A172 (cell line): ENCODE results near the gene CWC22. TPM values are rescaled to one million over a fixed set of nuclear protein-coding genes. Genes with fewer than 3 reads are reported as not detected.
A peak's percentile ranks its signal among the peaks of the same experiment; 100 is the strongest.
"Not testable (repeated sequence)": the region's sequence is repeated elsewhere in the genome, so short reads cannot be mapped to it uniquely, and the experiment has no call there.

Source experiments
- DNase-seq: peaks from one replicate; pipeline ENCODE4 v3.0.0-alpha.2; 2015; ENCODE audit warnings: low spot score
- total RNA-seq: library from RNA; depleted of rRNA; stranded (reverse); fragments of >200 nt; shearing (Covaris generic); gene quantifications from 2 replicates; pipeline ENCODE4 v1.2.3, GENCODE V29; 2014

The CWC22 gene
- total RNA-seq, 1 experiment from 2014 or later, result 28.0 TPM

DNA sequence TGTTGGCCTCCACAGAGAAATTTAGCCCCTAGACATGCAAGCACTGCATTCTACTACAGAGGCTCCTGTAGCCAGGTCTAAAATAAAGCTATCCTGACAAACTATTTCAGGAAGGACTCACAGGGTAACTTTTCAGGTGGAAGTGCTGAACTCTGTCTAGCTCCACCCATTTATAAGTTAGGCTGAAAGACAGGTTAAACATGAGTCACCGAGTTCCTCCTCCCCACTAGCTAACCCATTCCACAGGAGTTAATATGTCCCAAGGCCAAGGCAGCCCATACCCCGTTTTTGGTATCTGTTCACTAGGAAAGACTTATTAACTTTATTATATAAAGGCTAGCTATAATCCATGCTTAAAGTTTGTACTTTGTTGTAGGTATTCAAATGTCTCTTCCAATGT is 3.5 kb downstream of the CWC22 start:
- DNase-seq, result no peak

- no peak for DNase-seq
Observed at GRCh38 chr2:180003073-180003472, 4.0 kb downstream of the CWC22 start.

GRCh38 chr2:180002198-180002770 is 4.8 kb downstream of the CWC22 start:
- no peak for DNase-seq

DNA sequence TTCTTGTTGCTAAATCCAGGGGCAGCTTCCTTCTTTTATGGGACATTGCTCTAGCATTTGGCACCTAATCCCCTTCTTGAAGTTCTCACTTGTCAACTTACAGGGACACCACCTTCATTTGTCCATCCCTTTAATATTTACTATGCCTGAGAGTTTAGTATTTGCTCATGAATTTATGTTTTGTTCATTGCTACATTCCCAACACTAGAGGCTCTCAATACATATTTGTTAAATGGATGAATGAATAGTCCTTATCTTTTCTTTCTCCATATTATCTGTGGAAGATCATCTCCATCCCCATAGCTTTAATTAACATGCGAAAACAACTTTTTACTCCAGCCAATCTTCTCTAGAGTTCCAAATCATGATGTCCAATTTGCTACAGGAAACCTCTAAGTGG is 5.4 kb downstream of the CWC22 start:
- DNase-seq, result no peak

GRCh38 chr2:180000434-180000833 is 6.7 kb downstream of the CWC22 start:
- DNase-seq, result no peak

GRCh38 chr2:179999000-179999399 is 8.1 kb downstream of the CWC22 start:
- DNase-seq, result no peak

DNA sequence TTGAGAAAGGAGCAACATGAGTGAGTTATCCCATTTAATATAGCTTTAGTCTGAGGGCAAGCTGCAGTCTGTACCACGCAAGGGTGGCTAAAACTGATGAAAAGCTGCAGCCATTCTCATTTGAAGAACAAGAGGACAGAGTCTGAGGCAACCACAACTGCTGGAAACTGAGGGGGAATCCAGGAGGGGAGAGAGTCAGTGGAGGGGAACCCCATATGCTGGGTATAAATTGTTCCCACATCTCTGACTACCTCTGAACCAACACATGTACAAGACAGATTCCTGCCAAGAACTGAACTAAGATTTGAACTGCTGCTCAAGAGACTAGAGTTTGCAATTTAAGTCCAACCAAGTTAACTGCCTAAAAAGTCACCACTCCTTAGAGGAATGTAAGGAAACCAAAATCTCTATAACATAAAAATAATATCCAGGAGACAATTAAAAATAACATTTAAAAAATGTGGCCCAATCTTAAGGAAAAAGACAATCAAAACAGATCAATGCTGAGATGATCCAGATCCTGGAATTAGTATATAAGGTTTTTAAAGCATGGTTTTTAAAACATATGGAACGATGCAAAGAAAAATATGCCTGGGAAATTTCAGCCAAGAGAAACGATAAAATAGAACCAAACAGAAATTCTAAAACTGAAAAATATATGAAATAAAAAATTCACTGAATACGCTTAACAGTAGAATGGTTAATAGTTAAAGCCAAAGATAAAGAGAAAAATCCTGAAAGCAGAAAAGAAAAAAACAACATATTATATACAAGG is 11.2 kb downstream of the CWC22 start:
- no peak for DNase-seq

DNA sequence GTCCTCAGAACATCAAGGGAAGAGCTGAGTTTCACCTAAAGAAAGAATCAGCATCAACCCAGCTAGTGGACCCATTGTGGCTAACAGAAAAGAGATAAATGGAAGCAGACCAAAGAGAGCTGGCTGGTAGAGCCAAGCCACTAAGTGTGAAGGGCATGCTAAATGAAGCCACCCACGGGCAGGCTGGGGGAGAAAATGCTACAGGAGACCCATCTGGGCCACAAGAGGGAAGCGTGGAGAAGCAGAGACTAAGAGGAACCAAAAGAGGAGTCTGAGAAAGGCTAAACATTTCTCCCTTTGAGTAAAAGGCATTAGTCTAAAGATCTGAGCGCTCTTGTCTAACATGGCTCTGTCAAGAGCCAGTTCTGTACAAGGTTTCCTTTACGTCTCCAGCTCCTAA is 15.8 kb downstream of the CWC22 start:
- no peak for DNase-seq

DNA sequence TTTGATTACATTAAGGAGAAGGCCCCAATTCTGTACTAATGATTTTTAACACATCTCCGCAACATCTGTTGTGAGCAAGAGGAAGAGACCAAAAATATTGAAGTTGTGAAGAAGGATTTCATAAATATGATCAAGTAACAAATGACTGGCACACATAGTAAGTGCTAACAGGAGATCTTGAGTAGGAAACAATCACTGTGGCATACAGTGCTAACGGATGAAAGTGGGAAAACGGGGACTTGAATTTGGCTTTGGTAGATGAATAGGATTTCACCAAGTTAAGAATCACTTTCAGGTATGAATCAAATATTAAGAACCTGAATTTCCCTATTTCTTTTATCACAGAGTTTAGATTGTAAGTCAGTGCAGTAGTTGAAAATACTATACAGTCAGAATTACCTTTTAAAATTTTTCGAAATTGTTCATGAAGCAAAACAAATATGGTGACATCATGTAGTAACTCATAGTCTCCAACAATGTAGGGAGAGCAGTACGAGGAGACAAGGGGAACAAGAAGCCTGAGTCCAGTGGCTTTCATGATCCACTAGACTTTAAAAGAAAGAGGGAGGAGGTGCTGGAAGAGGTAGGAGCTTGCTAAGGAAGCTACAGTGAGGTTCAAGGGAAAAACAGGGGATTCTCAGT is 16.3 kb downstream of the CWC22 start:
- no peak for DNase-seq

DNA sequence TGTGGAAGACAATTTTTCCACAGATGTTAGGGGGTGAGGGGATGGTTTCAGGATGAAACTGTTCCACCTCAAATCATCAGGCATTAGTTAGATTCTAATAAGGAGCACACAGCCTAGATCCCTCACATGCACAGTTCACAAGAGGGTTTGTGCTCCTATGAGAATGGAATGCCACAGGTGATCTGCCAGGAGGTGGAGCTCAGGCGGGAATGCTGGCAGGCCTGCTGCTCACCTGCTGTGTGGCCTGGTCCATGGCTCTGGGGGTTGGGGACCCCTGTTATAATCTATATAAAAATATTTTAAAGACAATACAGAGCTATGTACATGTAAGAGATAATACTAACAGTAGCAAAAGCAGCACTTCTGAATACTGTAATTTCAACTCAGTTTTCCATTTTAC is 19.2 kb downstream of the CWC22 start:
- no peak for DNase-seq

- DNase-seq, result no peak
Observed at GRCh38 chr2:179985163-179985820, 21.8 kb downstream of the CWC22 start.

DNA sequence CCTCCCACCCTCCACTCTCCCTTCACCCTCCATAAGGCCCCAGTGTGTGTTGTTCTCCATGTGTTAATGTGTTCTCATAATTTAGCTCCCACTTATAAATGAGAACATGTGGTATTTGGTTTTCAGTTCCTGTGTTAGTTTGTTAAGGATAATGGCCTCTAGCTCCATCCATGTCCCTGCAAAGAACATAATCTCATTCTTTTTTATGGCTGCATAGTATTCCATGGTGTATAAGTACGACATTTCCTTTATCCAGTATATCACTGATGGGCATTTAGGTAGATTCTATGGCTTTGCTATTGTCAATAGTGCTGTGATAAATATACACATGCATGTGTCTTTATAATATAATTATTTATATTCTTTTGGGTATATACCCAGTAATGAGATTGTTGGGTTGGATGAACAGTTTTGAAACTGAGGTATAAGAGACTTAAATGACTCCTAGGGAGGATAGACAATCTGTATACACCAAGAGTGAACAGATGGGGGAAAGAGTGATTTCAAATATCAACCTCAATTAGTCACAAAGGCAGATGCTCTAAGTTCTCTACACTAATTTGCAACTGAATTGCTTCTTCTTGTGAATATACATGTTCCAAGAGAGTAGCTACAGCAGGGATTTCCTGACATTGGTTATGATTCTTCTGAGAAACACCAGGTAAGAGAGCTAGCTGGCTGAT is 23.7 kb downstream of the CWC22 start:
- no peak for DNase-seq

GRCh38 chr2:179981085-179981484 is 26.0 kb downstream of the CWC22 start:
- peak; percentile 44 for DNase-seq

- DNase-seq, result no peak
Observed at GRCh38 chr2:179974761-179975160, 32.3 kb downstream of the CWC22 start.

DNA sequence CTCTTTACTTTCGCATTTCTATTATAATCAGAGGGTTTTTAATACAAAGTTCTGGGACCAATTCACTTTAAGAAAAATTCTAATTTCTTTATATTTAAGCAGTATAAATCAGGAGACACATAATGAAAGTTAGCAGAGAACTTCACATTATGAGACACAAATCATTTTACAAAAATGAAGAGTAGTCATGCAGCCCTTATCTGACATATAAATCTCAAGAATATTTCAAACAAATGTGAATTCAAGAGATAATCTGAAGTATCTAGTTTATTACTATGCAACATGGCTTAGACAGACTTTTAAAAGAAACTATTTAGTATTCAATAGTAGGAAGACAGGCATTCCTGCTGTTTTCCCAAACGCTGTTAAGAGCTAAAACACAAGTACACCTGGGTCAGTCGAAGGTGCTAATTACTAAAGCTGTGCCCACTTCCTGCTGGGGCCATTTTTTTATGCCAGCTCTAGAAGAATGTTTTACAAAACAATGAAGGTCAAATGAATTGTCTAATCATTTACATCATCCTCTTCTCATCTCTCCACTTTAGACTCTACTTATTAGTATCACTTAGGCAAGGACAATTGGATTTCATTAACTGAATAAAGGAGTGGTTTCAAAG is 40.2 kb downstream of the CWC22 start:
- no peak for DNase-seq

DNA sequence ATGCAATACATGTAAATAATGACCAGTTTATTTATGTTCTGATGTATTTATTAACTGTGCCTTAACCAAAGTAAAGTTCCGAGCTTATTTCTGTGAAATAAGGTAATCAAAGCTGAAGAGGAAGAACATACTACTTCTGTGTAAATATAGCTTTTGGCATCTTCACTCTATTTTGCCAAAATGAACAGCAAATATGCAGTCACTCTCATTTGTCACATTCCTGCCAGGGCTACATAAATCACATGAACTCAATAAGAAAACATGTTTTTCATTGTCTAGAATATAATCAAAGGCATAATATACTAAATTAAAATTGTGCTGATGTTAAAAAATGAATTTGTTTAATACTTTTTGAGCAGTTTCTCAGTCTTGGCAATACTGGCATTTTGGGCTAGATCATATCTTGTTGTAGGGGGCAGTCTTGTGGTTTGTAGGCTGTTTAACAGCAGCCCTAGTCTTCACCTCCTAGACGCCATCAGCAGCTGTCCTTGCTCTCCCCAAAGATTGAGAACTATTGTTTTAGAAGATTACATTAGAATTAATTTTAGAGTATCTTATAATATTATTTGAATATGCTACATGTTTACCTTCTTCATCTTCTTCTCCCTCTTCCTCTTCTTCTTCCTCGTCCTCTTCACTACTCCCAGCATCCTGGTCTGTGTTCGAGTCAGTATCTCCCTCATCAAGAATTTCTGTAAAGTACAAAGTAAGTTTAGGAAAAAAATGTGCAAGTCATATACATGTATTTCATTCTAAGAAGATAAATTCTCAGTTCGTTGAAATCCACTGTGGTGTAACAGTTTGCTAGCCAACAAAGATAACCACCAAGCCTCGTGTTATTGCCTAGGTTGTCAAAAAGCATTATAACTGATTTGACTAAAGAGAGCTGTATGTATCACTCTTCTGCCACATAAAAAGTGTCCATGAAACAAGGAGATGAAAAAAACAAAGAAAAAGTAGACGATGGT is 41.5 kb downstream of the CWC22 start:
- no peak for DNase-seq

DNA sequence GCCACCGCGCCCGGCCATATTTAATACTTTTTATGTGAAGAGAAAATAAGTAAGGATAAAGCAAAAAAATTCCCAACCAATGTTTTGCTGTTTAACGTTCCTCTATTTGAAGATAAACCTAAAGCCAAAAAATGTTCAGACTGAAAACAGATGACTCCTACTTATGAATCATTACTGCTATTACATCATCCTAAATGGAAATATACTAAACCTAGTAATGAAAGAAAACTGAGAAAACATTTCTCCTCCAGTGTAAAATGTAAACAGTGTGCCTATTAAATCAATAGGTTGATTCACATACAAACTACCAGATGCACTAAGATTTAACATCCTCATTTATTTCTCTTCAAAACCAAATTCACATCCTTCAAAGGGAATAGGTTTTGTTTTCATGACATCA is 43.5 kb downstream of the CWC22 start:
- DNase-seq, result peak; percentile 21

DNA sequence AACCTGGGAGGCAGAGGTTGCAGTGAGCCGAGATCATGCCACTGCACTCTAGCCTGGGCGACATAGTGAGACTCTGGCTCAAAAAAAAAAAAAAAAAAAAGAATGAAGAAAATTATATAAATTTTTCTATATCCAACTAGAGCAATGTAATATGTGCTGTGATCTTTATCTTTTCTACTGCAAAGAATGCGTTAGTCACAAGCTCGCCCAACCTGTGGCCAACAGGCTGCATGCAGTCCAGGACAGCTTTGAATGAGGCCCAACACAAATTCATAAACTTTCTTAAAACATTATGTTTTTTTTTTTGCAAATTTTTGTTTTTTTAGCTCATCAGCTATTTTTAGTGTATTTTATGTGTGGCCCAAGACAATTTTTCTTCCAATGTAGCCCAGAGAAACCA is 48.8 kb downstream of the CWC22 start:
- DNase-seq, result not testable (repeated sequence)

DNA sequence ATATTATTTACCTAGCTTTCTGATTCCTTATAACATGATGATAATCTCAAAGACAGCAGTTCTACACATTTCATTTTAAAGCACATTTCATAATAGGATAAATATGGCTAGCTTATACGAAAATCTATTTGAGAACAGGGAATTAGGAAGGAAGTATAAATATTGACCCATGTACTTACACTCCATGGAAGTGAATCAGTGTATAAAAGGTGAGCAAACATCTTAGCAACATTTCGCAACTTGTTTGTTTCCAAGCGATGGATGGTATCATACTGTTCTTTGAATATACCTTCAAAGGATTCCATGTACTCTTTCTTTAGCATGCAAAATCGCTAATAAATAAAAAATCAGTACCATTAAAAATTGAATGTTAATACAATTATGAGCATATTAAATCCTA is 53.1 kb downstream of the CWC22 start:
- DNase-seq, result no peak

GRCh38 chr2:179953359-179953758 is 53.7 kb downstream of the CWC22 start:
- DNase-seq, result no peak
